ENCODE results near the gene CEP89.

DNA sequence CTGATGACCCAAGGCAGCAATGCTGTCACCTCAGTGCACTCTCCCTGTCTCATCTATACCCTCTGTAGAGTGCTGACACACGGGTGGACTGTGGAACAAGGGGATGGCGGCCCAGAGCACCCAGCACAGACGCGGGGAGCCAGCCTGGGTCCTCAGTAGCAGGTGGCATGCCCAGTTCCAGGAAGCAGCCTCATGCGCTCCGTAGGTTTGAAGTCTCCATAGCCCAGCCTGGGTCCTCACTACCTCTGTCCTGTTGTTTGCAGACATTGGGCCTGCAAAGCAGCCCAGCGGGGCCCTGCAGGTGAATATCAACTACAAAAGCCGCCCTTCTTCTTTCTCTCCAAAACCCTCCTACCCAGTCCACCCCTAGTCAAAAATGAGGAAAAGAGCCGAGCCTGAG lies 97.2 kb downstream of the CEP89 start:
- no peak for TF ChIP-seq POLR2A (IDR thresholded peaks at IDR 0.05)
- TF ChIP-seq, protein P1, sequence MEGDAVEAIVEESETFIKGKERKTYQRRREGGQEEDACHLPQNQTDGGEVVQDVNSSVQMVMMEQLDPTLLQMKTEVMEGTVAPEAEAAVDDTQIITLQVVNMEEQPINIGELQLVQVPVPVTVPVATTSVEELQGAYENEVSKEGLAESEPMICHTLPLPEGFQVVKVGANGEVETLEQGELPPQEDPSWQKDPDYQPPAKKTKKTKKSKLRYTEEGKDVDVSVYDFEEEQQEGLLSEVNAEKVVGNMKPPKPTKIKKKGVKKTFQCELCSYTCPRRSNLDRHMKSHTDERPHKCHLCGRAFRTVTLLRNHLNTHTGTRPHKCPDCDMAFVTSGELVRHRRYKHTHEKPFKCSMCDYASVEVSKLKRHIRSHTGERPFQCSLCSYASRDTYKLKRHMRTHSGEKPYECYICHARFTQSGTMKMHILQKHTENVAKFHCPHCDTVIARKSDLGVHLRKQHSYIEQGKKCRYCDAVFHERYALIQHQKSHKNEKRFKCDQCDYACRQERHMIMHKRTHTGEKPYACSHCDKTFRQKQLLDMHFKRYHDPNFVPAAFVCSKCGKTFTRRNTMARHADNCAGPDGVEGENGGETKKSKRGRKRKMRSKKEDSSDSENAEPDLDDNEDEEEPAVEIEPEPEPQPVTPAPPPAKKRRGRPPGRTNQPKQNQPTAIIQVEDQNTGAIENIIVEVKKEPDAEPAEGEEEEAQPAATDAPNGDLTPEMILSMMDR (IDR thresholded peaks at IDR 0.05) = no peak
